Stimulated activated CD4-positive, alpha-beta T cell treated with anti-CD3 and anti-CD28 coated beads, Interleukin-2, amount 100 ng/mL, for 48 hours (primary cell): Measurements from ENCODE around the gene NKX6-2.
"Not testable (repeated sequence)": the region's sequence is repeated elsewhere in the genome, so short reads cannot be mapped to it uniquely, and the experiment has no call there.

Experiments used
- DNase-seq, 2 donors: peaks; one replicate each; pipeline ENCODE4 v3.0.0-alpha.2; 2020

NKX6-2 gene

GRCh38 chr10:132812520-132812919 is 26.6 kb upstream of the NKX6-2 start:
- DNase-seq, result no peak

DNA sequence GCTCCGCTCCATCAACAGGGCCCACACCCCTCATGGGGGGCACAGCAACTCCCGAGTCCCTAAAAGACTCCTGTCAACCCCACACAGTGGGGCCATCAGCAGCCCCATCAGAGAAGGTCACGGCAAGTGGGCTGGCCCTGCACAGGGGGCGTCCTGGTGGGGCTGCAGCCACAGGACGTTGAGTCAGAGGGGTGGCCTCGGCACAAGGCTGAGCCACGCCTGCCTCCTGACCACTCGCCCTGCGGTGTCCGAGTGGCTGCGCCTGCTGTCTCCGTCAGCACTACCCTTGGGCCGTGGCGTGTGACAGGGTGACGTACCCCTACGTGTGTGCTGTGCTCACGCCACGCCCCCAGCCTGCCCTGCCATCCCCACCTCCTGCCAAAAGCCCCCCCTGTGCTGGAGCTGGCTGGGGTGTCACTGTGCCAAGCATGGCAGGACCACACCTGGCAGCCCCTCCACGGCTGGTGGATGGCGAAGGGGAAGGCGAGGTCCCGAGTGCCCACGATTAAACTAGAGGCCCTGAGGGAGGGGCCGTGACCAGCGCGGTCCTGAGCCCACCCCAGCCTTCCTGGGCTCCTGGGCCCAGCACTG is 26.0 kb upstream of the NKX6-2 start:
- no peak for DNase-seq

- DNase-seq, result no peak
These were observed 25.1 kb upstream of the NKX6-2 start for GRCh38 chr10:132810807-132811700.

GRCh38 chr10:132810141-132810806 is 24.3 kb upstream of the NKX6-2 start:
- DNase-seq, result no peak

GRCh38 chr10:132809232-132810140 is 23.5 kb upstream of the NKX6-2 start:
- DNase-seq, result no peak

DNA sequence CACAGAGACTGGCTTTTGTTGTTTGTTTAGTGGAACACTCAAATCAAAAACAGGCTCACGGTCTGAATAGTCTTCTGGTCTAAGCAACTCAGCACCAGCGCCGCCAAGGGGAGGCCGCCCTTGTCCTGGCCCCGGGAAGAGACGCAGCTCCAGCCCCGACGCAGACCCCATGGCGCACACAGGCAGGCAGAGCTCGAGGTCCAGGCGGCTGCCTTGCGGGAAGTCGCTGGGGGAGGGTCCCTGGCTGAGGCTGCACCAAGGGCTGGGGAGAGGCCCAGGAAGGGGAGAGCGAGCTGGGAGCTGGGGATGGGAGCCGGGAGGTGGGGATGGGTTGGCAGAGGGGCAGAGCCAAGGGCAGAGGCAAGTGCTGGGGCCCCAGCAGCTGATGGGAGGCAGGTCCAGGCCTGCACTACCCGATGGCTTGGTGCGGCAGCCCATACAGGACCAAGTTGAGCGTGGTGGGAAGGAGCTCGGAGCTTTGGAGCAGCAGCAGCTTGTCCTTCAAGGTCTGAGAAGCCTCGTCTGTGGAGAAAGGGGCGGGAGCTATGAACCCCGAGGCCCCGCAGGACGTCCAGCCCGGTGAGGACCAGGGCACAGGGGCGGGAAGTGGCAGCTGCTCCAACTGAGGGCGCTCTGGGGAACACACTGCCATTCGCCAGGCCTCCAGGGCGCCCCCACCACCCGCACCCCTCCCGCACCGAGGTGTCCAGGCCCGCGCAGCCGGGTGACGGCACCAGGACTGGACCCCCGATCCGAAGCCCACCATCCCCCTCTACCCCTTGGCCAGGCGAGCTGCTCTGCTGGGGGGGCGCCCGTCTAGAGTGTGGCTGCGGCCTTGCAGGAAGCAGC is 22.7 kb upstream of the NKX6-2 start:
- DNase-seq, result no peak

DNA sequence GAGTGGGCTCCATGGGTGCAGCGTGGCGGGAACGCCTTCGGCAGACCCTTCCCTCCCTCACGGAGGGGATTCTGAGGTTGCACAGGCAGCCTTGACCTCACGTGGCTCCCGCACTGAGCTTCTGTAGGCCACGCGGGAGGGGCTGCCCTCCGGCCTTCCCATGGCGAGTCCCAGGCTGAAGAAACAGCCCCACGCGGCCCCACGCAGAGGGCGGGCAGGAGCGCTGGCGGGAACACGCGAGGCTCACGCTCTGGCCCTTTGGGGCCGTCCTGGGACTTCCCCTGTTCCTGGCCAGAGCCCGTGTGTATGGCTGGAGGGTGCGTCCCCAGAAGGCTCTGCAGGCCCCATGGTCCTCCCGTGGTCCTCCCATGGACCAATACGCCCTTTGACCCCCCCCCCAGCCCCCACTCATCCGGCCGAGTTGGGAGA is 21.7 kb upstream of the NKX6-2 start:
- no peak for DNase-seq

DNA sequence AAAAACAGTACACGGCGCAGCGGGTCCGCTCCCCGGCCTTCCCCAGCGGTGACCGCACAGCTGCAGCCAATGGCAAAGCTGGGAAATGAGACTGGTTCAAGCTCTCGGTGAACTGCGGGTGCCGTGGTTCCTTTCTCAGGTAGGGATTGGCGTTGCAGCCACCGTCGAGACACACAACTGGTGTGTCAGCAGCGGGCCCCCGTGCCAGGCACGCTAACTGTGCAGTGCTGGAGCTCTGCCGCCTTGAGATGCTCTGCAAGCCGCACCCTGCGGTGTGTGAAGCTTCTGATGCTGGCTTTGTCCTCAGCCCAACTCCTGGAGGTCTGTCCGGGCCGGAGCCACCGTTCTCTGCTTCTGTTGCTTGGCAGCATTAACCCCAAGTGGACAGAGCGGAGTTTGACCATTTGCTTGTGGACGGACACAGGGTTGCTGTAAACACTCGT is 20.6 kb upstream of the NKX6-2 start:
- no peak for DNase-seq

DNA sequence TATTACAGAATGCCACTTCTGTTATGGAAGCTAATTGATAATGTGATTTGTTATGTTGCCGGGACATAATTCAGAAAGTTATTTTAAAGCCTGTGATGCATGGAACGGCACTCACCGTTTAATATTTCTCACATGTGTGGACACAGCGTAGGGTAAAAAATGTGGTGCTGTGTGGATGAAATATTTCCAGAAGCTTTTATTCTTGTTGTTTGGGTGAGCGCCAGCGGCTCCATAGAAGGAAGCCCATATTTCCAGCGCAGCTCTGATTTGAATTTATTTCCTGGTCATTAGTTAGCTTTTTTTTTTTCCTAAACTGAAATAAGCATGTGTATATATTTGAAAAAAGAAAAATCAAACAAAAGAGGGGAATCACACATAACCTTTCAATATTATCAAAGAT is 20.2 kb upstream of the NKX6-2 start:
- no peak for DNase-seq

DNA sequence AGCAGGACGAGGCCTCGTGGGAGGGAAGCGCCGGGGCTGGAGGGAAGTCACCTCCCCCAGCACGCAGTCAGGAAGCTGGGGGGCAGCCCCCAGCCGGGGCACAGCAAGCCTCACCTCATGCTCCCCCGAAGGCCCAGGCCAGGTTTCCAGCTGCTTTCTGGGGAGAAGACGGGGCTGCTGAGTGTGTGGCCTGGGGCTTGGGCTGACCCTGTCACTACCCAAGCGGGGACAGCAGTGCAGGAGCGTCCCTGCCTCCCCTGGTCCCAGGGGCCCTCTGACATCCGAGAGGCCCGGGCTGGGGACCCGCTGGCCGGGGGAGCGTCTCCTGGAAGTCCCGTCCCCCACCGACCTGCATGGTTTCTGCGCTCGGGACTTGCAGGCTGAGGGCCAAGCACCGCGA is 19.7 kb upstream of the NKX6-2 start:
- DNase-seq, result no peak

DNA sequence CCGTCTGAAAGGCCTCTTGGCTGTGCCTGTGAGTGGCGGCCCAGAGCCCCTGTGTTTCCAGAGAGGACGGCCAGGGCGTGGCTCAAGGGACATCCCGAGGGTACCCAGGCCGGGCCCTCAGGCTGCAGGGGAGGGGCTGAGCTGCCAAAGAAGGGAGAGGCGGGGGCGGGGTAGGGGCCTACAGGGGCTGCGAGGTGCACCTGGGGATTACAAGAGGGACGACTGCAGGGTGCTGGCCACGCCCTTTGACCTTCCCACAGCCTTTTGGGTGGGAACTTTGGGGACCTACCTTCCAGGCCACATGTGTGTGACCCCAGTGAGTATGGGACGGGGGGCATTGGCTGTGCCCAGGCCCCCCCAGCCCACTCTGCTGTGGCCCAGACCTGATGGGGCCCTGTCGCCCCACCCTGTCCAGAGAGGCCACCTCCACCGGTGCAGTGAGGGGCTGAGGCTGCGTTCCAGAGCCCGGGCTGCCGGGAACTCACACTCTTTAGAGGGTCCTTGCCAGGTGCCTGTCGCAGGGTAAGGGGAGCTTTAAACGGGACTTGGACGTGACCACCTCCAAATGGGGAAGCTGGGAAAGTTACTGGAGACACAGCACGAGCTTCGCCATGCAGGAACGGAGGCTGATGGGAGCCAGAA is 19.0 kb upstream of the NKX6-2 start:
- no peak for DNase-seq

DNA sequence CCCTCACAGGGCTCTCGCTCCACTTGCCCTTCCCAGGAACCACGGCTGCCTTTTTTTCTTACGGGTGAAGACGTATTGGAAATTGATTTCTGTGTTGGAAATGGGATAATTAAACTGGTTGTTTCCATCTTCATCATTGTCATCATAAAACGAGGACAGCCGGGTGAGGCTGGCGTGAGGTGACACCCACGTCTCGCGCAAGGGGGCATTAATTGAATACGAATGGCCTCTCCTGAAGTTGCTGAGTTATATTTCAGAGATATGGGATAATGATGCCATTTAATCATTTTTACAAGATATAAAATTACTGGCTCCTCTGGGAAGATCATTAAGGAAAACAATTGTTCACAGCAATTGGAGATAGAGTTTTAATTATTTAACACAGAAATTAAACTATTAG is 18.3 kb upstream of the NKX6-2 start:
- no peak for DNase-seq

- no peak for DNase-seq
These were observed 17.7 kb upstream of the NKX6-2 start for GRCh38 chr10:132803416-132804210.

DNA sequence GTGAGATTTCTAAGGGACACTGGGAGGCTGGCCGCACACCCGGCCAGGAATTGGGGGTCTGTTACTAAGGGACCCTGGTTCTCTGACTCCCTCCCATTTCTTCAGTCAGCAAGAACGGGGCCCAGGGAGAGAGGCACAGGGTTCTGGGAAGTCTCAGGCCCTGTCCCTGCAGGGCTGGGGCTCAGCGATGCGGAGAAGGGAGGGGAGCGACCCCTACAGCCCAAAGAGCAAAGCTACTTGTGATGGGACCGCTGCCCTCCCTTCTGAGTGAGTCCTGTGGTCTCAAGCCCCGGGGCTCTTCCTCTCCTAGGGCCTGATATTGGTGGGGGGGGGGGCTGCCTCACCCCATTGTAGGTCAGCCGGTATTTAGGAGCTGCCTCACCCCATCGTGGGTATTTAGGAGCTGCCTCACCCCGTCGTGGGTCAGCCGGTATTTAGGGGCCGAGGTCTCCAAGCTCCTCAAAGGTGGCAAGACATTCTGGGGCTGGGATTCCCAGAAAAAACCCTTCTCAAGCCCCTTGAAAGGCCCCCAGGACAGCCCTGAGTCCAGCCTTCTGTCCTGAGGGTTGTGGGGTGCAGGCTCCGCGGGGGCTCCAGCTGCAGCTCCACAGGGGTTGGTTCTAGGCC is 16.9 kb upstream of the NKX6-2 start:
- DNase-seq, result no peak

DNA sequence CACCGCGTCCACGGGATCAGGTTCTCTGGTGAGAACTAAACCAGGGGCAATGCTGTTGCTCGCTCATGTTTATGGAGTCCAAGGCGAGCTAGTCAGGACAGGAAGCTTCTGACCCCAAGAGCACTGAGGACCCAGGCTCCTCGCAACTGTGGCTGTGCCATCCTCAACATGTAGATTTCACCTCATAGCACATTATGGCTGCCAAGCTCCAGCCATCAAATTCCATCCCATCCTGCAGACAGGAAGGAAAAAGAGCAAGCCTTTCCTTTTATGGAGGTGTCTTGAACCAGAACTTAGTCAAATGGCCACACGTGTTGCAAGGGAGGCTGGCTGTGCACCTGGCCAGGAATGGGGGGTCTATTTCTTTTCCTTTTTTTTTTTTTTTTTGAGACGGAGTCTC is 16.1 kb upstream of the NKX6-2 start:
- no peak for DNase-seq

GRCh38 chr10:132799865-132800264 is 13.9 kb upstream of the NKX6-2 start:
- no peak for DNase-seq

DNA sequence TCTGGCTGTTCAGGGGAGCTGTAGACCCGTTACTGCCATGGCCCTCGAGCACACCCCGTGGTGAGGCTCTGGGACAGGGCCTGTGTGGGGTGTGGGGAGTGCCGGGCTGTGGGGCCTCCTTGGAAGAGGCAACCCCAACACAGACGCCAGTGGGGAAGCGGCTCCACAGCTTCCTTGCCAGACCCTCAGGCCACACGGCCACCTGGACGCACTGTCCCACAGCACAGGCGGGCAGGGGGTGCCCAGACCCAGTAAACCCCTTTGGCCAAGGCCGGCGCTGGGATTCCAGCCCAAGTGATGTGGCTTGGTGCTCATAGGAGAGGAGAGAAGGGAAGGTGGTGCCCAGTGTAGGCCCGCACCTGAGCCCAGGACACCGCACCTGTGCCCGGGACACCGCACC is 12.9 kb upstream of the NKX6-2 start:
- DNase-seq, result no peak

DNA sequence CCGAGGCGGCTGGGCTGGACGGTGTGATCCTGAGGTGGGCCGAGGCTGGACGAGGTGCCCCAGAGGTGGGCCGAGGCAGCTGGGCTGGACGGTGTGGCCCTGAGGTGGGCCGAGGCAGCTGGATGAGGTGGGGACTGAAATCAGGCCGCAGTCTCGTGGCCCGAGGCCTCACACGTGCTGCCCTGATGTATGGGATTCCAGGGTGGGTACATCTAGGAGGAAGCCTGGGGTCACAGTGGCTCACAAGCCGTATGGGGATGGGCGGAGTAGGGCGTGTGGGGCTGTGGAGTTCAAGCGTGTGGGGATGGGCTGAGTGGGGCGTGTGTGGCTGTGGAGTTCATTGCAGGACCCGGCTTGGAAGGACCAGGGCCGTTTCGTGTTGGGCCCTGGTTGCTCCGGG is 12.5 kb upstream of the NKX6-2 start:
- DNase-seq, result no peak

DNA sequence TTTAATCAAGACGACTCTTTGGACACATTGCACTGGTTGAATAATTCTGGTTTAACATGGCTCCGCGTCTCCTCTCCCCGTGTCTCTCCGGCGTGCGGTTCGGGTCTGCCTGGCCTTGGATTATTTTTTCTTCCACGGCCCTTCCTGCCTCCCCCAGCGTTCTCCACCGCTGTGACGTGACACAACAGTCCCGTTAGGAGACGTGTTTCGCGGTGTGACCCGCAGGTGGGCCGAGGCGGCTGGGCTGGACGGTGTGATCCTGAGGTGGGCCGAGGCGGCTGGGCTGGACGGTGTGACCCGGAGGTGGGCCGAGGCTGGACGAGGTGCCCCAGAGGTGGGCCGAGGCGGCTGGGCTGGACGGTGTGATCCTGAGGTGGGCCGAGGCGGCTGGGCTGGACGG is 12.0 kb upstream of the NKX6-2 start:
- DNase-seq, result not testable (repeated sequence)

GRCh38 chr10:132796846-132797245 is 10.9 kb upstream of the NKX6-2 start:
- no peak for DNase-seq
